Liver (tissue), 3 donors: Measurements from ENCODE around the gene KLF4.

Experiments used
- JUND ChIP-seq, 2 donors: IDR thresholded peaks; 2 replicates each; pipeline ENCODE4 v1.6.1; 2016; ENCODE audit warnings: antibody characterized with exemption in 2 of 2
- NR2F2 ChIP-seq: IDR thresholded peaks from 2 replicates; pipeline ENCODE4 v1.6.1; 2016; ENCODE audit warnings: antibody characterized with exemption
- SP1 ChIP-seq: IDR thresholded peaks from 2 replicates; pipeline ENCODE4 v1.6.1; 2018; ENCODE audit warnings: antibody characterized with exemption, mild to moderate bottlenecking
- YY1 ChIP-seq: IDR thresholded peaks from 2 replicates; pipeline ENCODE4 v1.6.1; 2016; ENCODE audit warnings: antibody characterized with exemption, mild to moderate bottlenecking
- TF ChIP-seq, protein P1 (sequence below): fragments of 150-350 bp; IDR thresholded peaks from 2 replicates; pipeline ENCODE4 v1.5.1; 2017; ENCODE audit warnings: improper control_type of control experiment, low read depth, low read length; ENCODE audit not compliant: missing input control
- donor health status: healthy.
- donor health status: healthy.

DNA sequence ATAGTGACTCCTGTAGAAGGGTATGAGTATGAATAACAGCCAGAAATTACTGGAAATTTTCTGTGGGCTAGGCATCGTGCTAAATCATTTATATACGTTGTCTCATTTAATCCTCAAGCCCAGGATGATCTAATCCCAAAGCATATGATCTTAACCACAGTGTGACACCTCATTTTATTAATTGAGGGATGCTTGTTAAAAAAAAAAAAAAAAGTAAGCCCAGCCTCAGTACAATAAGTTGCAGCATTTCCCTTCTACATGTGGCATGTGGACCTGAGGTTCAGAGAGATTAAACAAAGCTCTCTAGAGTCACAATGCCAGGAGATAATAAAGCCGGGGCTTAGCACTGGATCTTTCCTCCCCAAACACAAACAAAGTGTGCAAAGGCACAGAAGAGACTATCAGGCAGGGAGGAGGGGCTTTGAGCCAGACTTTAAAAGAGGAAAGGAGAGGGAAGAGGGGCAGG is 49.5 kb downstream of the KLF4 start:
- TF ChIP-seq, protein P1, sequence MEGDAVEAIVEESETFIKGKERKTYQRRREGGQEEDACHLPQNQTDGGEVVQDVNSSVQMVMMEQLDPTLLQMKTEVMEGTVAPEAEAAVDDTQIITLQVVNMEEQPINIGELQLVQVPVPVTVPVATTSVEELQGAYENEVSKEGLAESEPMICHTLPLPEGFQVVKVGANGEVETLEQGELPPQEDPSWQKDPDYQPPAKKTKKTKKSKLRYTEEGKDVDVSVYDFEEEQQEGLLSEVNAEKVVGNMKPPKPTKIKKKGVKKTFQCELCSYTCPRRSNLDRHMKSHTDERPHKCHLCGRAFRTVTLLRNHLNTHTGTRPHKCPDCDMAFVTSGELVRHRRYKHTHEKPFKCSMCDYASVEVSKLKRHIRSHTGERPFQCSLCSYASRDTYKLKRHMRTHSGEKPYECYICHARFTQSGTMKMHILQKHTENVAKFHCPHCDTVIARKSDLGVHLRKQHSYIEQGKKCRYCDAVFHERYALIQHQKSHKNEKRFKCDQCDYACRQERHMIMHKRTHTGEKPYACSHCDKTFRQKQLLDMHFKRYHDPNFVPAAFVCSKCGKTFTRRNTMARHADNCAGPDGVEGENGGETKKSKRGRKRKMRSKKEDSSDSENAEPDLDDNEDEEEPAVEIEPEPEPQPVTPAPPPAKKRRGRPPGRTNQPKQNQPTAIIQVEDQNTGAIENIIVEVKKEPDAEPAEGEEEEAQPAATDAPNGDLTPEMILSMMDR = no peak
- TF ChIP-seq JUND (IDR thresholded peaks at IDR 0.05) (no peak), NR2F2 (no peak), YY1 (no peak), SP1 (no peak)
